ENCODE data around the gene FHIT.
A peak's percentile ranks its signal among the peaks of the same experiment; 100 is the strongest.
"Not testable (repeated sequence)": the region's sequence is repeated elsewhere in the genome, so short reads cannot be mapped to it uniquely, and the experiment has no call there.

The FHIT gene

DNA sequence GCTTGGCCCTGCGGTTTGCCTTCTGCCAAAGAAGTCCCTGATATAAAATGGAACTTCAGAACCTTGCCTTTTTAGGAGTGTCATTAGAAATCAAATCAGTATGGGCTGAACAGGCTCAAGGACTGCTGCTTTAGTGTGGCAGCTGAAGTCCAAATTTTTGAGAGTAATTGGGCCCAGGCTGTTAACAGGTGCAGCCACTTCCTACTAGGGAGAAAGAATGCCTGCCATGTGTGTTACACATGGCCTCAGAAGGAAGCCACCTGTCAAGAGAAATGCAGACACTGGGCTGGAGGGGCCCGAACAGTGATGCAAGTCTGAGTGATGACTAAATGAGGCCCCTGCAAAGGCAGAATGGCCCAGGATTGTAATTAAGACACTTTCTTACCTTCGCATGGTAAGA, 1414.7 kb downstream of the FHIT start:
- no peak for DNase-seq

- DNase-seq: no peak
Observed at GRCh38 chr3:59832702-59833101, 1418.5 kb downstream of the FHIT start.

- DNase-seq: no peak
Observed at GRCh38 chr3:59832241-59832640, 1419.0 kb downstream of the FHIT start.

DNA sequence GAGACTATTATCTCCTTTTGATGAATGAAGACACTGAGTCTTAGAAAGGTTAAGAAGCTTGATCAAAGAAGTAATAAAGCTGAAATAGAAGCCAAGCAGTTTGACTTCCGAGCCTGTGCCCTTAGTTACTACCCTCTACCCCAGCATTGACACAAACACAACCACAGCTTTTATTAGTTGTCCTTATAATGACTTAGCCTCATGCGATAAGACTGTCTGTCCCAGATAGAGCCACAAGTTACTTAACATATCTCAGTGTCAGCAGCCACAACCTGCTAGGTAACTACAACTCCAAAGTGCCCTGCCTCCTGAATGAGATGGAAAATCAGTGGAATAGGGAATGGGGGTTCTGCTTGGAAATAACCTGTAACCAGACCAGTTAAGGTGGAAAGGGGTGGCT, 1419.9 kb downstream of the FHIT start:
- DNase-seq: no peak

DNA sequence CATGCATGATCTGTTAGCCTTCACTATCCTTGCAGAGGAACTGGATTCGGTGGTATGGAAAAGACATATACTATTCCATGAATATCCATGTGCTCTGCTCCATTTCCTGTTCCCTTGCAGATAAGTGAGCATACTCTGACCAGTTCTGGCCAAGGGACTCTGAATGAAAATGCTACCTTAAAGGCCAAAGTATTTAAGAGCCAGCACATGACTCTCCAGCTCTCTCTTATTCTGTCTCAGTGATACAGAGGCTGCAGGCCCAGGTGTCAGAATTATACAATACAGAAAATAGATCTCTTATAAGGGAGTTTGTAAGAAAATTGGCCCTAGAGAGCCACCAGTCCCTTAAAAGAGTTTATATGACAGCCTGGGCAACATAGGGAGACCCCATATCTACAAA, 1421.7 kb downstream of the FHIT start:
- no peak for DNase-seq

- DNase-seq: no peak
Observed at GRCh38 chr3:59824876-59825275, 1426.4 kb downstream of the FHIT start.

DNA sequence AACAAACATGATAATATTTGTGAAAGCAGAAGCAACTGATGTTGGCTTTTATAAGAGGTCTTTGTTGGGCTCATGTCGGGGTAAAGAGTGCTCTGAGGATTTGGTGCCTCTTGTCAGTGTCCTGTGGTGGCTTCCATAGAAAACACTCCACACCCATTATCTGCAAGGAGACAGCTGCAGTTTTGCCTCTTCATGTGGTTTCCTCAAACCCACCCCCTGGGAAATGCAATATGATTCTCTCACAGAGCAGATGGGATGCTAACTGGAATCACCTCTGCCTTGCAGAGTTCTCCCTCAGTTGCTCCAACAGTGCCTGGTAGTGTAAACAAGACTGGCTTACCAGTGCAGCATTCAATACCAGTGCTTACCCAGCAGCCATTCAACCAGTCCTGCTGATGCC, 1430.0 kb downstream of the FHIT start:
- no peak for DNase-seq

GRCh38 chr3:59820352-59820934, 1430.8 kb downstream of the FHIT start:
- DNase-seq: peak; percentile 31

DNA sequence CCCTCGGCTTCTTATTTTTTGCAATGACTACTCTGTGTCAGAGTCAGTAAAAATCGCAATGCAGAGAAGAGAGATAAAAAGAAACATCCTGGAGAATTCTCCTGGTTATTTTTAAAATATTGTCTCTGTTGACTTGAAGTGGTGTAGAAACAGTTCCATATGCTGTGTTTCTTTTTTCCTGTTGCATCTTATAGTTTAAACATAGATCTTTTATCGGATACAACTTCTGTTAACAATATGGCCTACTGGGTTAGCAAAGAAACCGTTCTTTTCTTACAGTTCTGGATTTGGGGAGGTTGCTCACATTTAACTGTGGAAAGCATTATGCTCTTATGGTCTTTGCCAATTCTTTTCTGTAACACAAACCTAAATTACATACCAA, 1432.3 kb downstream of the FHIT start:
- no peak for DNase-seq

DNA sequence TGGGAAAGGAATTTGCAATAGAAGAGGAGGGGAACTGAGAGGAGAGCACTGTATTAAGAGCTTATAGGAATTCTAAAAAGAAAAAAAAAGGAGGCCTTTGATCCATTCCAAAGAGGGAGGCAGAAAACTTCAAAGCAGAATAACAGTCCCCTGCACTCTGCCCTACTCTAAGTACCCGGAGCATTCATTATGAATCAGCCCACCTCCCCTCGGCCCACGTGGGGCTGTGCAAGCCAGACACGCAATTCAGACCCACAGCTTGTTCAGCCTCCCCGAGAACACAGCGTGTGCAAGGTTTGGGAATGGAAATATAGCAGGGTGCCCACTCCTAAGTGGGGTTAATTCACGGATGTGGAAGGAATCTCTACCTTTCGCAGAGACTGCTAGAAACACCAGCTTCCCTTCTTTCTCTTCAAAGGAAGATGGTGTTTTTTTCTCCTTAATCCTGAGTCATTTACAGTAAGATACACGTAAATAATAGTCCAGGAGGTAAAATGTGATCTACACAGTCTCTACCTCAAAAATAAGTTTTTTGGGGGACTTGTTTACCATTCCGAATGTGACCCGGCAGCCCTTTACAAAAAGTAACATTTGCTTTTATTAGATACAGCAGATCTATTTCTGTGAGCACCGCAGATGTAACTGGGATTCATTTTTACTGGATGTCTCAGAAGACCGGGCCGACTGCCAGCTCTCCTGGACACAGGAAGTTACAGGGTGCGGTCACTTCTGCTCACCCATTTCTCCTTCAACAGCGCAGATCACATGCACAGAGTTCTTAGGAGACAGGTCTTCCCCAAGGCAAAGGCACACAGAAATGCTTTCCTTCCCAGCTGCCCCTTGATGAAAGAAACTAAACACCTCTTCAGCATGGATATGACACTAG, 1433.0 kb downstream of the FHIT start:
- DNase-seq: no peak

DNA sequence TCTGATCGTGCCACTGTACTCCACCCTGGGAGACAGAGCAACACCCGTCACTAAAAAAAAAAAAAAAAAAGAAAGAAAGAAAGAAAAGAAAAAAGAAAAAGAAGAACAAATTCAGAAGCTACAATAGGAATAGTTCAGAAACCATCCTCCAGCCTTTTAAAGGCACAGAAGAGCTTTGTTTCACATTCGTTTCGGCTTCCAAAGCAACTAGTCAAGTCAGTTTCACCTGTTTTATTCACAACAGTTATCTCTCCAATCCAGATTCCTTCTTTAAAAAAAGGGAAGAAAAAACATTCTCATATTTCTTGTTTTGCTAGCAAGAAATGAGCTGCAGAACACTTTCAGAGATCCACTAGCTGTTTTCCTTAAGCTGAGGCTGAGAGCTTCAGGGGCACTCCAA, 1433.7 kb downstream of the FHIT start:
- no peak for DNase-seq

GRCh38 chr3:59816312-59816711, 1434.9 kb downstream of the FHIT start:
- DNase-seq: no peak

GRCh38 chr3:59813148-59813538, 1438.1 kb downstream of the FHIT start:
- DNase-seq: no peak

DNA sequence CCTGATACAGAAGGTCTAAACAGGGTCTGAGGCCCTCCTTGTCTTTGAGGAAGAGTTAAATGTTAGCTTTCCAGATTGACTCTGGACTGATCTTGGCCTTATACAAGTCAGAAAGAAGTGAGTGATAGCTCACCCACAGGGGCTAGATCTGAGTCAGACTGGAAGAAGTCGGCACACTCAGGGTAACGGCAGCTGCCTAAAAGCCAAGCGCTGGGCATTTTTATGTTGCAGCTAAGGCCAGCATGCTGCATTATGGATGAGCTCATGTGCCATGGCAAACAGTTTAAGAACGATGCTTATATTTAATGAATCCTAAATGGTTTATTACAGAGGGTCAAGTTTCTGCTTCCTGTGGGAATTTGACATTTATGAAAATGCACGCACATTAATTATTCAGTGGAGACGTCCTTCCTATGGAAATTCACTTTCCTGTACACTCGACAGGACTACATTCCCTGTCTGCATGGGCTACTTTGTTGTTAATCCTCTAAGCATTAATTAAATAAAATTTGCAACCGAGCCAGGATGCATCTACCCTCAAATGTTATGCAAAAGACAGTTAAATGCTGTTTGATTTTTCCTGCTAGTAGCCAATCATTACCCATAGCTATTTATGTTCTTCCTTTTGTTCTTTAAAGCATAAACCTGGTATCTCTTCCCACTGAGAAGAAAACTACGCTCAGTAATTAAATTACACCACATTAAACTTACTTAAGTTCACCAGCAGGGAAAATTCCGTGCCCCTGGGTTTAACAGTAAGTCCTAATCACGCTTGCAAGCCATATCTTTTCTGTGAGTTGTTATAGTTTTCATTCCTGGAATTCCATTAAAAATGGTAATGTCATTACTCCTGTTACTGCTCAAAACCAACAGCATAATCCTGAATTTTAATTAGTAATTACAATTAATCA, 1438.8 kb downstream of the FHIT start:
- no peak for DNase-seq

DNA sequence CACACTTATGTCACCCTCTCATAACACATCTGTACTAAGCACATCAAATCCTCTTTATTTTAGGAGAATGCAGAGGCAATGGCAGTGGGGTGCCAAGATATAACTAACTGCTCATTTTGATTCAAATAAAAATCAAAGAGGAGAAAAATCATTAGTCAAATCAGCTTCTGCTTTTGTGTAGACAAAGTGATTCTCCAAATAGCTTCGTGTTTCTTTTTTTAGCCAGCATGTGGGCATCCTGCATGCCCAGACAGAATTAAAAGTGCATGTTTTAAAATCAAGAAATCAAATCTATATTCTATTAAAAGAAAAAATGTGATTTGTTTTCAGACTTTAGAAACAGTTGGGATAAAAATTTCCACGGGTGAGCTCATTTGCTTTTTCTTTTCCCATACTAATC, 1440.1 kb downstream of the FHIT start:
- DNase-seq: no peak

DNA sequence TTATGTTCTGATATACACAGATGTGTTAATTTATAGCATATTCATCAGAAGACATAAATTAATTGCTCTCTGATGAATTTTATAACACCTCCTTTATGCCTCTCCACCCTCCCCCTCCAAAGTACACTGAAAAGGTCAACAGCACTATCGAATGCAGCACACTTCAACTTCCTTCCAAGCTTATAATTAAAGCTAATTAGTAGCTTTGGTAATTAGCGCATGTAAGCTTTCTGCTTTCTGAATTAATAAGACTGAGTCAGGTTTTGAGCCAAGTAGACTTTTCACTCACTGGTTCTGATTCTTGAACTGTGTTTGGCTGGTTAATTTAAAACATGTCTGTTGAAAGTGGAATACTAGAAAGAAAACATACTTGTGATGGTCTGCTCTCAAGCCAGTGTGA, 1440.6 kb downstream of the FHIT start:
- DNase-seq: no peak

GRCh38 chr3:59809710-59810444, 1441.4 kb downstream of the FHIT start:
- DNase-seq: no peak

DNA sequence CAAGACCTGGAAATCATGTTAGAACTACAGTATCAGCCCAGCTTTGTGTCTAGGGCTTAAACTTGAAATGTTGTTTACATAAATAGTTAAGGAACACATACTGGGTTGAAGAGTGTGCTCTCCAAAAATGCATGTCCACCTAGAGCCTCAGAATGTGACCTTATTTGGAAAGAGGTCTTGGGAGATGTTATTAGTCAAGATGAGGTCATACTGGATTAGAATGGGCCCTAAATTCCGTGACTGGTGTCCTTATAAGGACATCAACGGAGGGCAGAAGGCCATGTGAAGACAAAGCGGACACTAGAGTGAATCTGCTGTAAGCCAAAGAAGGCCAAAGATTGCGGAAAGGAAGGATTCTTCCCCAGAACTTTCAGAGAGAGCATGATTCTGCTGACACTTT, 1442.2 kb downstream of the FHIT start:
- no peak for DNase-seq

DNA sequence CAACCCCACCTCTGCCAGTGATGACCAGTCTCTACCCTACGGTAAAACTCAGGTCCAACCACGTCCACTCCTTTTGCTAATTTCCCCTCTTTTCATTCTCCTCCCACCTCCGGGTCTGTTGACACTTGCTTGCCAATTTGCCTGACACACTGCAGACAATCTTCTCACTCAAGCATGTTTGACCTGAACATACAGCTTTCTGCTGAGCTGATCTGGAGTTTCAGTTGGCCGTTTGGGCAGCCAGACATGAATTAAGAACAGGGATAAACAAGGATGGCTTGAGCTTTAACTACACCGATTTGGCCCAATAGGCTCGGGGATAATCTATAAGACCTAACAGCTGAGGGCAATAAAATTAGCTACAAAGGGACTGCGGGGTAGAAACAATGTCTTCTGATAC, 1442.8 kb downstream of the FHIT start:
- no peak for DNase-seq

GRCh38 chr3:59803268-59803667, 1448.0 kb downstream of the FHIT start:
- no peak for DNase-seq

DNA sequence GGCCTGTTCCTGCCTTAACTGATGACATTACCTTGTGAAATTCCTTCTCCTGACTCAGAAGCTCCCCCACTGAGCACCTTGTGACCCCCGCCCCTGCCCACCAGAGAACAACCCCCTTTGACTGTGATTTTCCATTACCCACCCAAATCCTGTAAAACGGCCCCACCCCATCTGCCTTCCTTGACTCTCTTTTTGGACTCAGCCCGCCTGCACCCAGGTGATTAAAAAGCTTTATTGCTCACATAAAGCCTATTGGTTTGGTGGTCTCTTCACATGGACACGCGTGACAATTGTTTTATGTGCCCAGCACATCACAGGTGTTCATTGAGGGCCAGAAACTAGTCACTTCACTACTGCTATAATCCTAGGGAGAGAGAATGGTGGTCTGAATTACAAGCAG, 1448.8 kb downstream of the FHIT start:
- not testable (repeated sequence) for DNase-seq

GRCh38 chr3:59802045-59802444, 1449.2 kb downstream of the FHIT start:
- DNase-seq: no peak

DNA sequence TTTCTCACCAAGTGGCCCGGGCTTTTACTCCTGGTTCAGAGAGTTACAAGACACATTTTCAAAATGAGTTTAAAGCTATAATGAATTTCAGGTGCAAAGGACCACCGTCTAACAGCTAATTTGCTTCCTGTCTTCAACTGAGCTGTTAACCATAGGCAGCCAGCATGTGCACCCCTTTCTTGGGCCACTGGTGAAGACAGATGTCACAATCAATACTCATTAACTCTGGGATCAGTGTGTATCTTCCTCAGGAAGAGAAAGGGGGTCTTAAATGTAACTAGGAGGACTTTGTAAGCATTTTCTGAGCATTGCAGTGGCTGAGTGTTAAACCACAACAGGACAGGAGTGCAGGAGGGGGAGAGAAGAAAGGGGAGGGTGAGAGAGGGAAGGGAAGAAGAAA, 1450.8 kb downstream of the FHIT start:
- DNase-seq: no peak

Measured in stimulated activated CD4-positive, alpha-beta T cell treated with anti-CD3 and anti-CD28 coated beads, Interleukin-4, amount 100 ng/mL, for 24 hours (primary cell).